Measurements from ENCODE around the gene USP24. TPM values are rescaled to one million over a fixed set of nuclear protein-coding genes. Genes with fewer than 3 reads are reported as not detected.

The USP24 gene
- total RNA-seq, 1 donor from 2014 or later = 93.9 TPM

DNA sequence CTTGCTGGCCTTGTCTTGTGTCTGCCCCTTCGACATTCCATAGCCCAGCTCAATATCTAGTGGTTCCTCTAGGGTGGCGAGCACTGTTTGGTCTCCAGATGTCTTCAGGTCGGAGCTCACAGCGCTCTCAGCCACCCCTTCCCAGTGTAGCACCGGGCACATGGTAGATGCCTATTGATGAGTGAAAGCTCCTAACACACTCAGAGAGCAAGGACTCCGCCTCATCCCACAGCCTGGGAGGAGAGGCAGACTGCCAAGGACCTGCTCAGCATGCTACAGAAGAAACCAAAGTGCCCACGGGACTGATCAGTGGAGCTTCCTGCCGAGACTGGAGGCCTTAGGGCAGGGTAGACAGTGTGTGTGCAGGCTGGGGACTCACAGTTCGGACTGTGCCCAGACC, 164.9 kb downstream of the USP24 start:
- no peak for DNase-seq

DNA sequence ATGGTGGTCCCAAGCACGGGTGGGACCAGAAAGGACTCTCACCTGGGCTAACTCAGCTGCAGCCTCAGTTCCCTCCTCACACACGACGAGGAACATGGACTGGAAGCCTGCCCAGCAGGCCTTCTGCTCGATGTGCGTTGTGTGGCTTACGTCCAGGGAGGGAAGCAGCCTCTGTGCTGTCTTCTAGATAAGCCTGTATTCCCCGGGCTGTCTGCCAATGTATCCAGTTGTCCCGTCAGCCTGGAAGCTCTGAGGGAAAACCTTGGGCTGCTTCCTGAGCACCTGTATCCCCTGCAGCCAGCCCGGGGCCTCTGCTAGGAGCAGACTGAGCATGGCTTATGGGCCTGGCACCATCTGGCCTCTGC, 165.3 kb downstream of the USP24 start:
- DNase-seq = no peak

DNA sequence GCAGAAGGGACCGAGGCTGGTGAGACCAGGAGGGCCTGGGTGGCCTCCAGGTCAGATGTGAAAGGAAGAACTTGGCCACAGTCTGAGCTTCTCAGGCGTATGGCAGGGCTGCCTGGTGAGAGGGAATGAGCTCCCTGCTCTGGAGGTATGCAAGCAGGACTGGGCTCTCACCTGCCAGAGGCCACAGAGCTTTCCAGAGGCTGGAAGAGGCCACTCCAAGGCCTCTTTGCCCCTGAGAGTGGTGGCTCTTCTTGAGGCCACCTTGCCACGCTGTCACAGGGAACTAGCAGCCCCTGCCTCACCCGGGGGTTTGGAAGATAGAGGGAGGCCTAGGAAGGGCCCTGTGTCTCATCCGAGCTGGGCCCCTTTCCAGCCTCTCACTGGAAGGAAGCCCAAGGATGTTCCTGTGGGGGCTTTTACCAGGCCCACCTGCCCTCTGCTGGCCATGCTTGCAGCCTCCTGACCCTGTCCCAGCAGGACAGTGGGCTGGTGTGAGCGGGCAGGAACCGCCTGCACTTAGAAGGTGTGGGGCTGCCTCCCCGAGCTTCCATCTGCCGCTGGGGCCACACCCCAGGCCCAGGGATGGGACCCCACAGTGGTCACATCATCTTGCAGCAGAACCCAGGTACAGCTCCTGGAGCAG, 165.8 kb downstream of the USP24 start:
- DNase-seq = no peak

DNA sequence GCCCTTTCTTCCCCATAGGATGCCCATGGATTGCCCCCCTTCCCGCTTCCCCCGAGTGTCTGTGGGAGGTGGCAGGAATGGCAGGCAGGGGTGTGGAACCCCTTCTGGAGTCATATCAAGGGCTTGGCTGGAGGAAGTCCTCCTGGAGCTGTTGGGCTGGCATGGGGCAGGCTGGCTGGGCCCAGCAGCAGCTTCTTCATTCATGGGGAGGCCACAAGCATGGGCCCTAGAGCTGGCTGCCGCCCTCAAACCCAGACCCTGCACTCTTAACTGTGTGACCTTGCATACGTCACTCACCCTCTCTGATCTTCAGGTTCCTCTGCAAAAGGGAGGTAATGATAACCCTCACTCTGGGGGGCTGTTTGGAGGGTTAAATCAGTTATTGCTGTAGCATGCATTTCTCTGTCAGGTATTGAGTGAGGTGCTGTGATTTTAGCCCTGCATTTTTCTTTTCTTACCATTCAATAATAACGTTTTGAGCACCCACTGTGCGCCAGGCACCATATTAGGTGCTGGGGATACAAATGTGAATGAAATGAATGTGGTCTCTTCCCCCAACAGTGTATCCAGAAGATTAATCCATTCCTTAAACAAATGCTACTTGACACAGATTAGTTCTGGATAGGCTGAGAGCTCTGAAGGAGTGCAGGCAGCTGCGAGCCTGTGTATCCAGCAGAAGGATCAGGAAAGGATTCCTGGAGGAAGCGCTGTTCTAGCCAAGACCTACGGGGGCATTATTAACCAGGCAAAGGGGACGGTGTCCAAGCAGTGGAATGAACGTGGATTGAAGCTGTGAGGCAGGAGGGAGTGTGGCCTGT, 166.5 kb downstream of the USP24 start:
- DNase-seq = no peak

DNA sequence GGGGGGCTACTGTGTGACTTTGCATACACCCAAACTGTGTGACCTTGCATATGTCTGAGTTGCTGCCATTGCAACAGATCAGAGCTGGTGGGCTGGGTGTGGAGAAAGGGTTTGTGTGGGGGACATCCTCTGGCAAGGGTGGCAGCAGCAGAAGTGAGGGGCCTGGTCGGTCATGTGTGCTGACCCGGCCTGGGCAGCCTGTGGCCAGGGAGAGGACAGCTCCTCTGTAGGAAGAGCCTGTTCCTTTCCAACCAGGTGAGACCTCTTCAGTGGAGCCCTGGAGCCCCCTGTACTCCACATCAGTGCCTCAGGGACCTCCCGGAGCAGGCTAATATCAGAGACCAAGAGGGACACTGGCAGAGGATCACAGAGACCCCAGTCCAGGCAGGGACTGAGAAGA, 167.6 kb downstream of the USP24 start:
- DNase-seq = no peak

DNA sequence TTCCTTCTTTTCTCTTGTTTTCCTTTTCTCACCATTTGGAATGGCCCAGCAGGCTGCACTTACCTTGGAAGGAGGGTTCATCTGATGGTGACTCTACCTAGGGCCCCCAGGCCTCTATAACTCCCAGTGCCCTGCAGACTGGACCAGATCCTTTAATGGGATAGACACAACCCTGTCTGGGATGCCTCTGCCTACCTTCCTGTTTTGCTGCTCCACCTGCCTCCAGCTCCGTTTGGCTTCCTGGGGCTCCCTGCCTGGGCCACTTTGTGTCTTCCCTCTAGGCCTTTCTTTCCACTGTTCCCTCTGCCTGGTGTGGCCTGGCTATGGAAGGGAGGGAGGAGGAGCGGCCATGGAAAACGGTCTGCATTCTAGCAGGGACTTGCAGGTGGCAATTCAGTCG, 168.3 kb downstream of the USP24 start:
- no peak for DNase-seq

DNA sequence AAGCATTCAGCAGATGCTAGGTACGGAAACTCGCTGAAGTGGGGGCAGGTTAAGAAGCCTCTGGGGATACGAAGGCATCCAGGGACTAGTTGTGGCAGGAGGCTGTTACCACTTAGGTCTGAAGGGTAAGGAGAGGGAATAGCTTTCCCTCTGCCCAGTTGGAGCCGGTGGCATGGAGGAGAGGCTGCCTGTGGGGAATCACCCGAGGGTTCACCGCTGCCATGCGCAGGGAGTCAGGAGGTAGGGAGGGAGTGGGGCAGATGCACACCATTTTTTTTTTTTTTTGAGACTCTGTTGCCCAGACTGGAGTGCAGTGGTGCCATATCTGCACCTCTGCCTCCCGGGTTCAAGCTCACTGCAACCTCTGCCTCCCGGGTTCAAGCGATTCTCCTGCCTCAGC, 169.7 kb downstream of the USP24 start:
- no peak for DNase-seq

DNA sequence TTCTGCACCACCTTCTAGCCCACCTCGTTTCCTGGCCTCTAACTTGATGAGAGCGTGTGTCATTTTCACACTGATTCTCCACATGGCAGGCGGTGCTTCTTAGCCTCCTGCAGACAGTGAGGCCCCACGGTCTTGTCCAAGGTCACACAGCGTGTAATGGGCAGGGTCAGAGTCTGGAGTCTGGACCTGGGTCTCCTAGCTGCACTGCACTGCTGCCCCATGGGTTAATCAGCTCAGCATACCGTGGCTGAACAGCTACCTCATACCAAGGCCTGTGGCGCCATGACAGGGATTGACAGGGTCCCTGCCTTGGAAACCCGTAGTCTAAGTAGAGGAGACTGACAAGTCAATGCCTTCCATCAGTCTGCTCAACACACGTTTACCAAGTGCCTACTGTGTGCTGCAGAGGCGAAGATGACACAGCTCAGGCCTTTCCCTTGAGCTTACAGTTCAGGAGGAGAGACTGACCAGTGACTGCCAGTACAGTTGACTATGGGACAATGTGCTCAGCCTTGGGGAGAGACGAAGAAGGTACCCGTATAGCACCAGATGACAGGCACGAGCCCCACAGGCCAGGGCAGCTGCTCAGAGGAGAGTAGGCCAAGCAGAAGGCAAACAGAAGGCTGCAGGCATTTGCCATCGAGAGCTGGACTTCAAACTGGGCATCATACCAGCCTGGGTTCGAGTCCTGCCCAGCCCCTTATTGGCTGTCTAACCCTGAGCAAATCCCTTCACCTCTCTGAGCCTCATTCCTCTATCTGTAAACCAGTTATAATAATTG, 170.4 kb downstream of the USP24 start:
- DNase-seq = no peak

DNA sequence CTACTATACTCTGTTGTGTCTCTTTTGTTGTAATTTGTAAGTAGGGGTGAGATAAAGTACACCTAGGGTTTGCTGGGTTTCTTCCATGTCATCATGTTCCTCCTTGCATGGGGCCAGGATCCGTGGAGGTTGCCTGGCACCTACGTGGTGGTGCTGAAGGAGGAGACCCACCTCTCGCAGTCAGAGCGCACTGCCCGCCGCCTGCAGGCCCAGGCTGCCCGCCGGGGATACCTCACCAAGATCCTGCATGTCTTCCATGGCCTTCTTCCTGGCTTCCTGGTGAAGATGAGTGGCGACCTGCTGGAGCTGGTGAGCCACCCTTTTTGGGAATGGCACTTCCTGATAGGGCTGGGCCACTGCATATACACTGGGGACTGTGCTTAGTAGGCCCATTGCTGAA, 171.4 kb downstream of the USP24 start:
- DNase-seq = no peak

DNA sequence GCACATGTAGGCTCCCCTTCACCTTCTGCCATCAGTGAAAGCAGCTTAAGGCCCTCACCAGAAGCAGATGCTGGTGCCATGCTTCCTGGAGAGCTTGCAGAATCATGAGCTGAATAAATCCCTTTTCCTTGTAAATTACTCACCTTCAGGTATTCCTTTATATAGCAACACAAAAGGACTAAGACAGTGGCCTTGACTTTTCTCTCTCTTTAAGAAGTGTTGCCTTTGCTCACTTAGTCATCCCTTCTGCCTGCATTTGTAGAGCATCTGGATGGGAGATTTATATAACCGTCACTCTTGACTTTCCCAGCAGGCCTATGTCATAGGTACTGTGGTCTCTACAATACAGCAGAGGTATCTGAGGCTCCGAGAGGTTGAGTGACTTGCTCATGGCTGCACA, 172.2 kb downstream of the USP24 start:
- no peak for DNase-seq

DNA sequence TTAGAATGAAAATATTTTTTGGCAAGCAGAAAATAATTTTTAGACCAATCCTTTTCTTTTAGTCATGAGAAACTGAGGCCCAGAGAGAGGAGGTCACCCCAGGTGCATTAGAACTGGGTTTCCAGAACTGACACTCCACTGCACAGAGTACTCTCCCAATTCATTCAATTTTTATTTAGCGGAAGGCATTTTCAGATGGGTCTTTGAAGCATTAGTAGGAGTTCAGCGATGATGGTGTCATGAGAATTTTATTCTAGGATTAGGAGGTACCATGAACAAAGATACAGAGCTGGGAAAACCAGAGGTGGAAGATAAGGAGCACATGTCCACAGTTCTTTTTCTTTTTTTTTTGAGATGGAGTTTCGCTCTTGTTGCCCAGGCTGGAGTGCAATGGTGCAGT, 173.6 kb downstream of the USP24 start:
- DNase-seq = no peak

DNA sequence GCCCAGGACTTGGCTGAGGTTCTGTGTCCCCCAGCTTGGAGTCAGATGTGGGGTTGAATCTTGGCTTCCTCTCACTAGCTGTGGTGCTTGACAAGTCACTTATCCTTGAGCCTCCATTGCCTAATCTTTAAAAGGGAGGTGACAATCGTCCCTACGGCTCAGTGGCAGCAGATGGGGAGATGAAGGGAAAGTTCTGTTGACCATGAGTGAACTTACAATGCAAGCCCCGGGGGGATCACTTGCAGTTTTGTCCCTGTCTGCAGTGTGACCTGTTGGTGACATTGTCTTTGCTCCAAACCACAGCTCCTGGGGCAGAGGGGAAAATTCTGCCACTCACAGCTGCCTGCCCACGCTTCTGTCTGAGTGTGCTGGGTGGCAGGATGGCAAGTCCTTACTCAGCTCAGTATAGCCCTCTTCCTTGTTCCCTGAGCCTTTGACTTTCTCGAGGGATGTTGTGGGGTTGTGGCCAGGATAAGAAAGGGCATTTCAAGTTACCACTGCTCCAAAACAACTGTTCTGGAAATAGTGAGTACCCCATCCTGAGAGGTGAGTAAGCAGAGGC, 174.2 kb downstream of the USP24 start:
- DNase-seq = no peak

DNA sequence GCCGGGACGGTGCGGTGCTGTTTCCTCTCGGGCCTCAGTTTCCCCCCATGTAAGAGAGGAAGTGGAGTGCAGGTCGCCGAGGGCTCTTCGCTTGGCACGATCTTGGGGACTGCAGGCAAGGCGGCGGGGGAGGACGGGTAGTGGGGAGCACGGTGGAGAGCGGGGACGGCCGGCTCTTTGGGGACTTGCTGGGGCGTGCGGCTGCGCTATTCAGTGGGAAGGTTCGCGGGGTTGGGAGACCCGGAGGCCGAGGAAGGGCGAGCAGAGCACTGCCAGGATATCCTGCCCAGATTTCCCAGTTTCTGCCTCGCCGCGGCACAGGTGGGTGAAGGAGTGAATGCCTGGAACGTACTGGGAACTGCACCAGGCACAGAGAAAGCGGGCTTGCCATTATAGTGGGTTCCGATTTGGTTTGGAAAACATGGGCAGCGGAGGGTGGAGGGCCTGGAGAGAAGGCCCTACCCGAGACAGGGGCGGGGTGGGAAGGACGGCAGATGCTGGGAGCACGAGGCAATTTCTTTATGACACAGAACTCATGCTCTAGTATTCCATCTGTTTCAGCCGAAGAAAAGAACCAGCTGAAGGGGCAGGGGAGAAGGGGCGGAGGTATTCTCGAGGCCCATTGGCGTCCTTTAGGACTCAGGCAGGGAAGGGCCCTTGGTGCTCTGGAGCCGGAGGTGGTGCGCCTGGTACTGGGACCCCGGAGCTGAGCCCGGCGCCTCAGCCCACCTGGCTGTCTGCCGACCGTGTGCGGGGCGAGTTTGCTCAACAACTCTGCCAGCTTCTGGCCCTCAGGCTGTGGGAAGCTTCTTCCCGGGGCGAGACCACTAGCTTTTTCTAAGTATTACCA, 174.9 kb downstream of the USP24 start:
- DNase-seq = no peak

DNA sequence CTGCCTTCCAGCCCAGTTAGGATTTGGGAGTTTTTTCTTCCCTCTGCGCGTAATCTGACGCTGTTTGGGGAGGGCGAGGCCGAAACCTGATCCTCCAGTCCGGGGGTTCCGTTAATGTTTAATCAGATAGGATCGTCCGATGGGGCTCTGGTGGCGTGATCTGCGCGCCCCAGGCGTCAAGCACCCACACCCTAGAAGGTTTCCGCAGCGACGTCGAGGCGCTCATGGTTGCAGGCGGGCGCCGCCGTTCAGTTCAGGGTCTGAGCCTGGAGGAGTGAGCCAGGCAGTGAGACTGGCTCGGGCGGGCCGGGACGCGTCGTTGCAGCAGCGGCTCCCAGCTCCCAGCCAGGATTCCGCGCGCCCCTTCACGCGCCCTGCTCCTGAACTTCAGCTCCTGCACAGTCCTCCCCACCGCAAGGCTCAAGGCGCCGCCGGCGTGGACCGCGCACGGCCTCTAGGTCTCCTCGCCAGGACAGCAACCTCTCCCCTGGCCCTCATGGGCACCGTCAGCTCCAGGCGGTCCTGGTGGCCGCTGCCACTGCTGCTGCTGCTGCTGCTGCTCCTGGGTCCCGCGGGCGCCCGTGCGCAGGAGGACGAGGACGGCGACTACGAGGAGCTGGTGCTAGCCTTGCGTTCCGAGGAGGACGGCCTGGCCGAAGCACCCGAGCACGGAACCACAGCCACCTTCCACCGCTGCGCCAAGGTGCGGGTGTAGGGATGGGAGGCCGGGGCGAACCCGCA, 175.7 kb downstream of the USP24 start, which contains the start of gene PCSK9:
Gene PCSK9 (plus strand): TSS at position 207 of the 741 bp plus-strand sequence. CDS start 290 bp downstream, at position 497.
- DNase-seq = no peak

DNA sequence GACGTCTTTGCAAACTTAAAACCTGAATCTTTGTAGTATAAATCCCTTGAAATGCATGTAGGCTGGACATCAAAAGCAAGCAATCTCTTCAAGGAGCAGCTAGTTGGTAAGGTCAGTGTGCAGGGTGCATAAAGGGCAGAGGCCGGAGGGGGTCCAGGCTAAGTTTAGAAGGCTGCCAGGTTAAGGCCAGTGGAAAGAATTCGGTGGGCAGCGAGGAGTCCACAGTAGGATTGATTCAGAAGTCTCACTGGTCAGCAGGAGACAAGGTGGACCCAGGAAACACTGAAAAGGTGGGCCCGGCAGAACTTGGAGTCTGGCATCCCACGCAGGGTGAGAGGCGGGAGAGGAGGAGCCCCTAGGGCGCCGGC, 176.2 kb downstream of the USP24 start:
- no peak for DNase-seq

DNA sequence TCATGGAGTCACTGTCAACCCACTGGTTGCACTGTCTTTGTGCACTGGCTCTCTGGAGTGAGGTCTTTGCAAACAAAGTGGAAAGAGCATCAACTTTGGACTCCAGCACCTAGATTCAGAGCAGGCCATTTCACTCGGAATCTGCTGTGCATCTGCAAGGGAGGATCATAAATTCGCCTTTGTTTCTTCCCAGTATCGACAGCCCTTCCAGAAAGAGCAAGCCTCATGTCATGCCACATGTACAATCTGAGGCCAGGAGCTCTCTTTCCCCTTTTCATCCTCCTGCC, 176.7 kb downstream of the USP24 start:
- no peak for DNase-seq

DNA sequence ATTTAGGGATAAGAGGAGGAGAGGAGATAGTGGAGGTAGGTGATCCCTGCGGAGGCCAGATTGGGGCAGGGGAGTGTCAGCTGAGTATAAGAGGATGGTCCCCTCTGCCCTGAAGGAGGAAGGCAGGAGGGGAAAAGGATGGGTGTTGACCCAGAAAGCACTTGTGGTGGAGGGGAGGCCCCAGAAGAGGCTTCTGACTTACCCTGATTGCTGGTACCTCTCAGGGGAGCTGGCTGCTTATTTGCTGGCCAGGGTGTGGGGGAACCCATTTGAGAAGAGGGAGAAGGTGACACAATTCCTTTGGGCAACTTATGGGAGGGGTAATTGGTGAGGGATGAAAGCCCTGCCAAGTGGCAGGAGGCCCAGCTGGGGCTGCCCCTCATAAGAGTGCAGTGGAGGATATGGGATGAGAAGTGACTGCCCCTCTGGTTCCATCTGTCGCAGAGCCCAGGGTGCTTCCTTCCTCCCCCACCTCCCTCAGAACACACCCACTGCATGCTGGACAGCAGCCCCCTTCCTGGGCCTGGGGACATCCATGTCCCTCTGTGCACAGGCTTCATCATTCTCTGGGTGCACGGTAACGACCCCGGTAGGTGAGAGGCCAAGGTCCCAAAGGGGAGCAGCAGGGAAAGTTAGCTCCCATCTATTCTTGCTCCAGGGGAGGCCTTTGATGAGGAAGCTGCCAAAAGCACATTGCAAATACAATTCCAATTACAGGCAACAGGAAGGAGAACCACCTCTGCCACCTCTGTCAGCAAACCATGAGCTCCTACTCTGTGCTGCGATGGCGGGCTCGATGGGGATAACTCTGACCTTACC, 177.2 kb downstream of the USP24 start:
- no peak for DNase-seq

DNA sequence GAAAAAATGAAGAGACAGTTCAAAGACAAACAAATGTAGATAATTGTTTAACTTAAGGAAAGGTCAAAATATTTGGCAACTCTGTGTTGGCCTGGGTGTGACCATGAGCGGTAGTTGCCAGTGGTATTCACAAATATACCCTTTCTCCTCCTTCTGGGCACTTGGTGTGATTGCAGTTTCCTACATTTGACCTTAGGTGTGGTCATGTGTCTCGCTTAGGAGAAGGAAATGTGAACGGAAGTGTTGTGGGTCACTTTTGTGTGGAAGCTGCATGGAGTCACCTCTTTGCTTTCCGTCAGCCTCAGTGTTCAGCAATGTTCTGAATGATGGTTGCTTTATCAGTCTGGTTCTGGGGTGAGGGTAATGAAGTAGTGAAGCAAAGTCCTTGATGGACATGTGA, 179.3 kb downstream of the USP24 start:
- DNase-seq = no peak

DNA sequence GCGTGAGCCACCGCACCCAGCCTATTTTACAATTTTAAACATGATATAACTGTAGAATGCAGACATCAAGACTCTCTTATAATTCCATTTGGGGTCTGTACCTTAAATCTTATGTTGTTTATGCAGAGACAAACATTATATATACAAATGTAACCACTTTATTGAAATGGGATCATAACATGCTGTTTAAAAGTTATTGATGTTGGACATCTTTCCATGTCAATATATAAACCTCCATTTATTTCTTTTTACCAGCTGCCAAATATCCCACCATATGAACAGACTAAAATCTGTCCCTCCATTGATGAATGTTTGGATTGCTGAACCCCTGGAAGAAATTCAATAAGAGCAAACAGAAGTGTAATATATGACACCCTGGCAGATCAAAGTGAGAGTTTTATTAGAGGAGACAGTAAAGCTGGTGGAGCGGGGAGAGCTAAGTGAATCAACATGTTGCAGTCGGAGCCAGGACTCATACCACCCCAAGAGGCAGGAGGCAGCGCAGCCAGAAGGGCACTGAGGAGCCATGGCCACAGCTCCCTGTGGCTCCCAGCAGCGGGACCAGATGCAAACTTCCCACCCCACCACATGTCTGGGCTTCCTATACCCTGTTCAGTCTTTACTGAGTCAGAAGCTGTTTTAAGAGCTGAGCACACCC, 180.6 kb downstream of the USP24 start:
- no peak for DNase-seq

DNA sequence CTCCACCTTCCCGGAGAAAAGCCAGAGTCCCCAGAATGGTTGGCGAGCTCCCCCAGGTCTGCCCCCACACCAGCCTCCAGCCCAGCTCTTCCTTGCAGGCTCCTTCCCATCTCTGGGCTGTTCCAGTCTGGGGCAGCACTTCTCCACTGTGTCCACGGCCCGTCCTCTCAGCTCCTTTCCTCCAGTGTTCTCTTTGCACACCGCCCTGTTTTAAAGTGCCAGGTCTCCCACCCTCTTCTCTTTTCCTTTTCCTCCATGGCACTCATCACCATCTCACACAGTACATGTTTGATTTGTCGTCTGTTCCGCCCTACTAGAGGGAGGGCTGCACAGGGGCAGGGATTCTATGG, 181.9 kb downstream of the USP24 start:
- no peak for DNase-seq

All from occipital lobe (tissue), 2 donors.